Activated CD8-positive, alpha-beta memory T cell treated with anti-CD3 and anti-CD28 coated beads, Interleukin-2, amount 10 ng/mL, durations not matched to agents 7 days and 5 days (primary cell): Measurements from ENCODE around the gene PUM2. TPM values are rescaled to one million over a fixed set of nuclear protein-coding genes. Genes with fewer than 3 reads are reported as not detected.

Experiments
- ATAC-seq: fragments of 150-1000 bp; cut with Tn5 transposase; one replicate; pipeline ENCODE4 v1.10.0; 2021; ENCODE audit warnings: moderate library complexity
- CTCF ChIA-PET: fragments of 350-600 bp; sonication (Branson Sonifier 250); formaldehyde crosslinking; loops from one replicate; lab custom pipeline; 2021; ENCODE audit warnings: antibody characterized with exemption; lab: Charles Lee
- DNase-seq: peaks from one replicate; pipeline ENCODE4 v3.0.0-alpha.2; 2020
- H3K27ac Mint-ChIP-seq: one replicate; pipeline ENCODE4 v1.8.0; 2021; ENCODE audit warnings: mild to moderate bottlenecking, mixed read lengths
- H3K27me3 Mint-ChIP-seq: one replicate; pipeline ENCODE4 v1.8.0; 2021; ENCODE audit warnings: mixed read lengths
- H3K36me3 Mint-ChIP-seq: one replicate; pipeline ENCODE4 v1.8.0; 2021; ENCODE audit warnings: mild to moderate bottlenecking, mixed read lengths
- H3K4me1 Mint-ChIP-seq: one replicate; pipeline ENCODE4 v1.8.0; 2021; ENCODE audit warnings: mixed read lengths
- H3K4me3 Mint-ChIP-seq: one replicate; pipeline ENCODE4 v1.8.0; 2021; ENCODE audit warnings: mild to moderate bottlenecking, moderate library complexity, mixed read lengths
- H3K9me3 Mint-ChIP-seq: one replicate; pipeline ENCODE4 v1.8.0; 2022; ENCODE audit warnings: low read depth, mixed read lengths
- total RNA-seq, 2 experiments: library from RNA; stranded (reverse); gene quantifications; one replicate each; pipeline ENCODE4 v1.2.3, GENCODE V29; 2021

PUM2 gene
- total RNA-seq, 2 experiments from 2014 or later: 120 to 127 TPM

- no peak for DNase-seq
- Mint-ChIP-seq H3K27me3 (peaks cover 3% of the 10 kb centered on the region), H3K9me3 (no peaks in the 10 kb centered on the region), H3K4me3 (no peak overlapping the region), H3K36me3 (no peaks in the 10 kb centered on the region), H3K27ac (no peak overlapping the region), H3K4me1 (peaks cover 3% of the 10 kb centered on the region)
- CTCF ChIA-PET: no interaction called here
- ATAC-seq: no peak
Measured at GRCh38 chr2:20211860-20212458, 138.7 kb downstream of the PUM2 start.

- H3K27ac Mint-ChIP-seq: no peak overlapping the region
- CTCF ChIA-PET: no interaction called here
- H3K9me3 Mint-ChIP-seq: no peaks in the 10 kb centered on the region
- DNase-seq: no peak
- H3K4me3 Mint-ChIP-seq: no peak overlapping the region
- no peaks in the 10 kb centered on the region for H3K36me3 Mint-ChIP-seq
- peaks cover 3% of the 10 kb centered on the region for H3K27me3 Mint-ChIP-seq
- ATAC-seq: no peak
- H3K4me1 Mint-ChIP-seq: peaks cover 4% of the 10 kb centered on the region
Measured at GRCh38 chr2:20211420-20211819, 139.2 kb downstream of the PUM2 start.

DNA sequence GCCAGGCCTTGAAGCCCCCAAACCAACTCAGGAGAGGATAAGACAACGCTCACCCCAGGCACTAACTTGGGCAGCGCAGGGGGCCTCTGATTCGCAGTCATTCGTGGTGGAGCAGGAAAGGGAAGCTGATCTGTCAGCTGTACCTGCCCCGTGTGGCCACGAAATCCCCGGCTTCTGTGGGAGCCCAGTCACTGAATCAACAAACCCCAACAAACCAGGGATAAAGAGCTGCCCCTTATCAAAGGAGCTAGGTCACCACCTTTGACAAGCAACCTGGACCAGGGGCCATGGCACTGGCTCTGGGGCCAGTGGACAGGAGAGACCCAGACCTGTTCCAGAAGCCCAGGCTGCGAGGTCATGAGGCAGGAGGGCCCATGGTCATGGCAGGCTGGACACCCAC, 140.2 kb downstream of the PUM2 start:
- no peak for ATAC-seq
- Mint-ChIP-seq H3K27me3 (peaks cover 3% of the 10 kb centered on the region), H3K4me3 (no peak overlapping the region), H3K36me3 (no peaks in the 10 kb centered on the region), H3K27ac (no peak overlapping the region), H3K9me3 (no peaks in the 10 kb centered on the region), H3K4me1 (peaks cover 4% of the 10 kb centered on the region)
- DNase-seq: no peak
- CTCF ChIA-PET: interaction anchor here (2.8 kb wide), 1 partner anchor 15 kb away, joined by 10 read pairs; the partner anchor contains the start of gene SDC1

DNA sequence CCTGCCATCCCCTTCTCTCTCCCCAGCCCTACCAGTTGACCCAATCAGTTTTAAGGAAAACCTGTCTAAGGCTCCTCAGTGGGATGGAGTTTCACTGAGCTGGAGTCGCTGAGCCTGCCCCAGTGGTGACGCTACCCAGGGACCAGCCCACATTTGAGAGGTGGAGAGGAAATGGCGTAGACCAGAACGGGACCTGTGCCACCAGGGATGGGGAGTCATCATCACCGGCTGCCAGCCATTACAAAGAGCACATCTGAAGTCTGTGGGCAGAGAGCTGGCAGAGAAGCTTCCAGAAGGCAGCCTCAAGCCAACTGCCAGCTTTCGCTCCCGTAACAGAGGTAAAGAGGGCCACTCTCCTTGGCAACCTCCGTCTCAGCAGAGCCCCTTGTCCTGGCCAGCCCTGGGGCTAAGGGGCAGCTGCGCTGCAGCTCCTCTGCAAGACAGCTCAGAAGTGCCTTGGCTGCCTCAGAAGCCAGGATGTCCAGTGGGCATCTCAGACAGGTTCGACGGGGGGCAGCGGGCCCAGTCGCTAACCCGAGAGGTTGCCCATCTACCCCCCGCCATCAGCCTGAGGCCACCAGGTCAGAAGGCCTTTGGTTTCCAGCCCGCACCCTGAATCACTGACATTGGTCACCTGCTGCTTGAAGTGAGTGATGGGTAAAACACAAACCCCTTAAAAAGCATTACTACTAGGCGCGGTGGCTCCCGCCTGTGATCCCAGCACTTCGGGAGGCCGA, 141.1 kb downstream of the PUM2 start:
- CTCF ChIA-PET: interaction anchor here (2.8 kb wide), 1 partner anchor 16 kb away, joined by 10 read pairs; the partner anchor contains the start of gene SDC1
- Mint-ChIP-seq H3K27me3 (peaks cover 3% of the 10 kb centered on the region), H3K36me3 (no peaks in the 10 kb centered on the region), H3K4me1 (peaks cover 4% of the 10 kb centered on the region), H3K4me3 (no peak overlapping the region), H3K9me3 (no peaks in the 10 kb centered on the region), H3K27ac (no peak overlapping the region)
- no peak for ATAC-seq
- DNase-seq: no peak

DNA sequence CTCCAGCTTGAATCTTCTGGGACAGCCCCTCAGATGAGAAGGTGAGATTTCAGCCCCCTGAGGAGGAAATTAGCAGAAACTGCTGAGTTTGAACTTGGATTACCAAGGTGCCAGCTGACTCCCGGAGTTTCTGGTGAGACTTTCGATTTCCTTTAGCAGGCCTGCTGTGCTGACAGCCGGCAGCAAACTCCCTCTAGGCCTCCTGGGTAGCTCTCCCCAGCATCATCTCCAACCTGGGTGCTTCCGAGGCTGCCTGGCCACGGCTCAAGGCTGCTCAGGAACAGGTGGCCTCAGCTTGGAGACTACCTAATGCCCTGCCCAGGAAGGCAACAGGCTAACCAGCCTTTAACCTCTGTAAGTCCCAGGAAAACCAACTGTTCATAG, 142.2 kb downstream of the PUM2 start:
- Mint-ChIP-seq H3K27me3 (no peaks in the 10 kb centered on the region), H3K27ac (no peak overlapping the region), H3K4me1 (peaks cover 4% of the 10 kb centered on the region), H3K36me3 (no peaks in the 10 kb centered on the region), H3K9me3 (no peaks in the 10 kb centered on the region), H3K4me3 (no peak overlapping the region)
- no peak for ATAC-seq
- no peak for DNase-seq
- CTCF ChIA-PET: interaction anchor here (2.8 kb wide), 1 partner anchor 17 kb away, joined by 10 read pairs; the partner anchor contains the start of gene SDC1

- Mint-ChIP-seq H3K27ac (no peak overlapping the region), H3K9me3 (no peaks in the 10 kb centered on the region), H3K36me3 (no peaks in the 10 kb centered on the region), H3K27me3 (no peaks in the 10 kb centered on the region), H3K4me3 (no peak overlapping the region), H3K4me1 (peaks cover 4% of the 10 kb centered on the region)
- CTCF ChIA-PET: interaction anchor here (0.9 kb wide), 1 partner anchor 18 kb away, joined by 3 read pairs; the partner anchor contains the start of gene SDC1
- DNase-seq (no peak), ATAC-seq (no peak)
Measured at GRCh38 chr2:20207051-20207450, 143.6 kb downstream of the PUM2 start.

DNA sequence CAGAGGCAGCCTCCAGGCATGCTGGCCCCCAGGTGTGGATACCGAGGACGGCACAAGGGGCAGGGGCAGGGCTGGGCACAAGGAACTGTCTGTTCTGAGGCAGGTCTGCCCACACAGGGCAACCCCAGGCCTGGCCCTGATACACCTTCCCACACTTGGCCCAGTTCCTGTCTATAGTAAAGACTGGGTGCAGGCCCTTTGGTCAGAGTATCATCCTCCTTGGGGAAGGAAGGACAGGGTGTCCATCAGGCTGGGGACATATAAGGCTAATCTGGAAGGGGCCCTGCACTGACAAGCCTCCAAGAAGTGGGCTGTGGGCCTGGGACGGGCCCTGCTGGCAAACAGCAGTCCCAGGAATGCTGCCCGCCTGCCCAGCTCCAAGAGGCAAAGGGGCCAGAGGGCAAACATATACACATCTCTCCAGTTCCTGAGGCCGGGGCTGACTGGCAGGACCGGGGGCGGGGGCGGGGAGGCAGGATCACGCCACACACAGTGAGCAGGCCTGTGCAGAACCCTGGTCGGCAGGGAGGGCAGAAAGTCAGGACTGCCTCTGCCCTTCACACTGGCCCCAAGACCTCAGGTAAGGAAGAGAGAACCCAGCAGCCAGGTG, 144.6 kb downstream of the PUM2 start:
- Mint-ChIP-seq H3K27ac (no peak overlapping the region), H3K4me3 (no peak overlapping the region), H3K9me3 (no peaks in the 10 kb centered on the region), H3K27me3 (no peaks in the 10 kb centered on the region), H3K4me1 (peaks cover 4% of the 10 kb centered on the region), H3K36me3 (no peaks in the 10 kb centered on the region)
- DNase-seq (no peak), ATAC-seq (no peak)
- CTCF ChIA-PET: no interaction called here

- Mint-ChIP-seq H3K4me3 (no peak overlapping the region), H3K9me3 (no peaks in the 10 kb centered on the region), H3K27me3 (no peaks in the 10 kb centered on the region), H3K4me1 (peaks cover 4% of the 10 kb centered on the region), H3K27ac (no peak overlapping the region), H3K36me3 (no peaks in the 10 kb centered on the region)
- ATAC-seq: no peak
- DNase-seq: no peak
- CTCF ChIA-PET: interaction anchor here (1.2 kb wide), 1 partner anchor 21 kb away, joined by 3 read pairs; no protein-coding TSS in a partner anchor
Measured at GRCh38 chr2:20205069-20205468, 145.6 kb downstream of the PUM2 start.

DNA sequence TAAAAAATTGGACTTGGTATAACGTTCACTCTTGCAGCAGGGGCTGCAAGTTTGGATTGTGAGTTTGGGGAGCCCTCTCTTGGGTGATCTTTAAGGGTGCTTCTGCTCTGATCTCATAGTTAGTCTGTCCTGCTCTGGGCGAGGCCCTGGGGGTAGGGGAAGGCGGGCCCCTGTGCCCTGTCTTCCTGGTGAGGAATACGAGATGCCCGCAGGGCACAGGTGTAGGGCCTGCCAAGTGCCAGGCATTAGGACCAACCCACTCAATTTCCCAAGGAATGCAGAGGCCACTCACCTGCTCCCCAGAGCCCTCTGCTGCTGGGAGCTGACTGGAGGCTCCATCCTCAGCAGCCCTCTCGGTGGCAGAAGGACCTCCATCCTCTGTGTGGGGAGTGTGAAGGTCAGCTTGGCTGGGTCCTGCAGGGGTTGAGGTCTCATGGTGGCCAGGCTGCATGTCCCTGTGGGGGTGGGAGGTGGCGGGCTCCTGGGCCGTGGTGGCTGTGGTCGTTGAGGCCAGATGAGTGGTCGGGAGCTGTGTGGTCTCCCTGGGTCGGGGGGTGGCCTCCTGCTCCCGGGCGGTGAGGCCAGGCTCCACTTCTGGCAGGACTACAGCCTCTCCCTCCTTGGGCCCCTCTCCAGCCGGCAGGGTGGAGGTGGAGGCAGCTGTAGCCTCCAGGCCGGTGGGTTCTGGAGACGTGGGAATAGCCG, 147.0 kb downstream of the PUM2 start:
- H3K9me3 Mint-ChIP-seq: no peaks in the 10 kb centered on the region
- H3K36me3 Mint-ChIP-seq: no peaks in the 10 kb centered on the region
- H3K4me3 Mint-ChIP-seq: no peak overlapping the region
- no peak for DNase-seq
- CTCF ChIA-PET: no interaction called here
- H3K27me3 Mint-ChIP-seq: no peaks in the 10 kb centered on the region
- ATAC-seq: no peak
- H3K4me1 Mint-ChIP-seq: peaks cover 4% of the 10 kb centered on the region
- no peak overlapping the region for H3K27ac Mint-ChIP-seq

DNA sequence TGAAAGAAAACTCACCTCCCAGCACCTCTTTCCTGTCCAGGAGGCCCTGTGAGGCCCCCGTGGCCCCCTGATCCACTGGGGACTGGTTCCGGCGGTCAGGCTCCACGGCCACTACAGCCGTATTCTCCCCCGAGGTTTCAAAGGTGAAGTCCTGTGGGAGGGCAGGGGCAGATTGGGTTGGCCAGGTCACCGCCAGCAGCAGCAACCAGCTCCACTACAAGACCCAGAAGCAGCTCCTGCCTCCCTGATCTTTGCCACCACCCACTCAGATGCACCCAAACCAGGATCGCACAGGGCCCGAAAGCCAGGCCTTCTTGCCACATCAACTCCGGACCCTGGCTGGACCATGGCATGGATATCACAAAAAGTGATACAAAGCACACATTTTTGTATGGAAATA, 147.6 kb downstream of the PUM2 start:
- Mint-ChIP-seq H3K36me3 (no peaks in the 10 kb centered on the region), H3K4me3 (no peak overlapping the region), H3K27ac (no peak overlapping the region), H3K9me3 (no peaks in the 10 kb centered on the region), H3K27me3 (no peaks in the 10 kb centered on the region), H3K4me1 (peaks cover 4% of the 10 kb centered on the region)
- DNase-seq (no peak), ATAC-seq (no peak)
- CTCF ChIA-PET: no interaction called here

GRCh38 chr2:20201671-20202070, 149.0 kb downstream of the PUM2 start:
- H3K4me3 Mint-ChIP-seq: no peak overlapping the region

DNA sequence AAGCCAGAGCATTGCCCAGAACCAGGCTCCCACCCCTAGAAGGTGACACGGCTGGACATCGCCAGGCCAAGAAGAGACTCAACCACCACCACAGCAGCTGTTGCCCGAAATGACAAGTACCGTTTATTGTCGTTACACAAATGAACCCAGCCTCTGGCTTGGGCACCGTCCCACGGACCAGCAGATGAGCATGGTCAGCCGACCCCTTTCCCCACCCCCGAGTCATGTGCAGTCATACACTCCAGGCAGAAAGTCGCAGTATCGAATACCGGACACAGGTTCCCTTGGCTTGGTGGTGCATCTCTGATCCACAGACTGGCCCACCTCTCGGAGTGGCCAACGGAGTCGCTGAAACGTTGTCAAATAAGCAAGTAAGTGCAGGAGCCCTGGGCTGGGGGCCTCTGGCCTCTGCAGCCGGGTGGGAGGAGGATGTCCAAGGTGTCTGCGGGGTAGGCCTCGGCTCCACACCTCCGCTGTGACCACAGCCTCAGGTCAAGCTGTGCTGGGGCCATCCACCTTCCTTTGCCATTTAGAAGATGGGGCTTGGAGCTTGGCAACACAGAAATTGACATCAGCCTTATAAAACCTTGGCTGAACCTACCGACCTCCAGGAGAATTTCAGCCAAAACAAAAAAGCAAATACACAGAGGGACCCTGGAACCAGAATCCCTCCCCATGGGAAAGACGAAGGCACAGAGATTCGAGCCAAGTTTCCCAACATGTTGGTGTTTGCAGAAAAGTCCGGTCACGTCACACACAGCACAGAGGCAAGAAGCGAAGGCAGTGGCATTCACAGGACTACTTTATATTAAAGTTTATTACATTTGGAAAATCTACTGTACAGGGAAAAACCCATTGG, 149.7 kb downstream of the PUM2 start:
- no peaks in the 10 kb centered on the region for H3K36me3 Mint-ChIP-seq
- no peak overlapping the region for H3K27ac Mint-ChIP-seq
- no peaks in the 10 kb centered on the region for H3K9me3 Mint-ChIP-seq

More at GRCh38 chr2:20201671-20202070, 149.0 kb downstream of the PUM2 start:
- DNase-seq (no peak), ATAC-seq (no peak)
- CTCF ChIA-PET: no interaction called here
- no peaks in the 10 kb centered on the region for H3K9me3 Mint-ChIP-seq
- no peak overlapping the region for H3K27ac Mint-ChIP-seq
- H3K36me3 Mint-ChIP-seq: no peaks in the 10 kb centered on the region
- H3K27me3 Mint-ChIP-seq: no peaks in the 10 kb centered on the region
- H3K4me1 Mint-ChIP-seq: no peaks in the 10 kb centered on the region

More for the DNA sequence above, 149.7 kb downstream of the PUM2 start:
- Mint-ChIP-seq H3K27me3 (no peaks in the 10 kb centered on the region), H3K4me3 (no peak overlapping the region), H3K4me1 (no peaks in the 10 kb centered on the region)
- CTCF ChIA-PET: no interaction called here
- no peak for ATAC-seq
- DNase-seq: no peak
